Activated effector memory CD4-positive, alpha-beta T cell treated with Interleukin-2 at 50 U/mL for 16 hours (primary cell): Measurements from ENCODE around the gene CAP1.
A peak's percentile ranks its signal among the peaks of the same experiment; 100 is the strongest.
"Not testable (repeated sequence)": the region's sequence is repeated elsewhere in the genome, so short reads cannot be mapped to it uniquely, and the experiment has no call there.

Source experiments
- DNase-seq: peaks from one replicate; pipeline ENCODE4 v3.0.0-alpha.2; 2020

The CAP1 gene

DNA sequence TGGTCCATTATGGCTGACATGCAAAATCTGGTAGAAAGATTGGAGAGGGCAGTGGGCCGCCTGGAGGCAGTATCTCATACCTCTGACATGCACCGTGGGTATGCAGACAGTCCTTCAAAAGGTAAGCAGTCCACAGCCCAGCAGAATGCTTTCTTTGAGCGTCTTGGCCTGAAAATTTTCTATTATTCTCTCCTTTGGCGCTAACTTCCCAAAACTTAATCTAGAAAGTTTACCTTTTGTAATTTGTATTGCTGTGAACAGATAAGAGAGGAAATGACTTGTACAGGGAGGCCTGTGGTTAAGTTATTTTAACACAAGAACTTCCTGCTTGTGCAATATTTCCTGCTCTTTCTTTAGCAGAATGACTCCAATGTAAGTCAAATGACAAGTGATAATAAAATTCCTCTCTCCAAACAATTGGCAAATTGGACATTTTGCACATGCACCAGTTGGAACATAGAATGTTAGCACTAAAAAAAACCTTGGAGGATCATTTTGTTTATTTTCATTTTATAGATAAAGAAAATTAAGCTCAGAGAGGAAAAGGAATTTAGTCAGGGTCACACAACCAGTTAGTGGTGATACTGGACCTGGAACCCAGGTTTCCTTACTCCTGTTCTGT lies 18.9 kb downstream of the CAP1 start:
- no peak for DNase-seq

GRCh38 chr1:40059960-40060750 lies 19.6 kb downstream of the CAP1 start:
- DNase-seq, result no peak

GRCh38 chr1:40064797-40065499 lies 24.4 kb downstream of the CAP1 start:
- no peak for DNase-seq

DNA sequence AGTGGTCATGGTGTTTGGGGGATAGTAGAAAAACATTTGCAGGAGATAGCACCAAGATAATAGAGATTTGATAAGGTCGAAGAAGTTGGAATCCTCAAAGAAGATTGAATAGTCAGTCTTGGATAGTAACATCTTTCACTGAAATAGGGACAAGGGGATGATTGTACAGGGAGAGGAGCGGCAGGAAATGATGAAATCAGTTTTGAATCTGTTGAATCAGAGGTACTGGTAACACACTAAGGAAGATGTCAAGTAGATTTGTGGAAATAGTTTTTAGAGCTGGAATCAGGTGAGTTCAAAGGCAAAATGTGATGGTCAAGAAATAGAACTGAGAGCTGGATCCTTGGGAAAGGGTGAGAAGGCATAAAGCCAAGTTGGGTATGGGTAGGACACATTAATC lies 26.5 kb downstream of the CAP1 start:
- DNase-seq, result no peak

DNA sequence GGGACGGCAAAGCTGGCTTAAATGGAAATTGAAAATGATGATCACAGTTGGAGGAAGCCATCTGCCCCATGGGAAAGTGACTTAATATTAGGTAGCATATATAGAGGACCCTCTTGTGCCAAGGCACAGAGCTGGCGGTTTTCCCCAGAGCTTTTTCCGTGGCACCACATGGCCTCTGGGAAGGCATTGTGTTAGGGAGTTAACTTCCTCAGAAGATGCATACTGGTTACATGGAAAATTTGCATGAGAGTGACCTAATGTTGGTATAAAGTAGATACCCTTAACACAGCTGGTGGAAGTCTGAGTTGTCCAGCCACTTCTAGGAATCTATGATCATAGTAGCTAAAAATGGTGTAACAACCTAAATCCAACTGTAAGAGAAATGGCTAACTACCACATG lies 27.3 kb downstream of the CAP1 start:
- no peak for DNase-seq

- no peak for DNase-seq
Measured at GRCh38 chr1:40072142-40072541, 31.6 kb downstream of the CAP1 start.

DNA sequence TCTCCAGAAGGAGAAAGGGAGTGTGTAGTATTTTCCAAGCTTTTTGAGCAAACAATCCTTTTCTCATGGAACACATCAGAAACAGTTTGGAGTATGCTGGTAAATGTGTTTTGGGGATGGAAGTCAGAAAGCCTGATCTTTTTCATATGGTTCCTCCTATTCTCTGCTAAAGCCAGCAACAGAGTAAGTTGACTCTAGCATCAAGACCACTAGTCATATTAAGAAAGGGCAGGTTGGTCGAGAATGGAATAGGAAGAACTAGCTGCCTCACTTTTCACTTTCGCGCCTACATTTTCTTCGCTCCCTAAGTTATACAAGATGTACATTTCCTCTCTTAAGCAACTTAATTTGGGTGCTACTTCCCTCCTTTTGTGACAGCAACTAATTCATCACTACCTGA lies 32.5 kb downstream of the CAP1 start:
- DNase-seq, result no peak

- no peak for DNase-seq
Measured at GRCh38 chr1:40075266-40075665, 34.7 kb downstream of the CAP1 start.

DNA sequence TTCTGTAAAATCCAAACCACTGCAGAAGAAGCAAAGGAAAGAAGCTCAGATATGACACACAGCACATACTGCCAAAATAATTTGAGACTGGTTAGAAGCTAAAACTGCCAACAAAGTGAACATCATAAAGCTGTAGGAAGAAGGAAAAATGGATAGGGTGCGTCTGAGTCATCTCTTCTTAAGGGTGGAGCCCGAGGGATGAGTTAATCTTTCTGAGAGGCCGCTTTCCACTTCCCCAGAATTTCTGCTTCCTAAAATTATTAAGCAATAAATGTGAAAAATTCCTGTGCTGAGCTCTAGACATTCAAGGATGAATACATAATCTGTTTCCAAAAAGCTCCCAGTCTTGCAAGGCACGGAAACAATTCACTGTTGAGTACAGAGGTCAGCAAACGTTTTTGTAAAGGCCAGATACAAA lies 36.4 kb downstream of the CAP1 start:
- DNase-seq, result no peak

DNA sequence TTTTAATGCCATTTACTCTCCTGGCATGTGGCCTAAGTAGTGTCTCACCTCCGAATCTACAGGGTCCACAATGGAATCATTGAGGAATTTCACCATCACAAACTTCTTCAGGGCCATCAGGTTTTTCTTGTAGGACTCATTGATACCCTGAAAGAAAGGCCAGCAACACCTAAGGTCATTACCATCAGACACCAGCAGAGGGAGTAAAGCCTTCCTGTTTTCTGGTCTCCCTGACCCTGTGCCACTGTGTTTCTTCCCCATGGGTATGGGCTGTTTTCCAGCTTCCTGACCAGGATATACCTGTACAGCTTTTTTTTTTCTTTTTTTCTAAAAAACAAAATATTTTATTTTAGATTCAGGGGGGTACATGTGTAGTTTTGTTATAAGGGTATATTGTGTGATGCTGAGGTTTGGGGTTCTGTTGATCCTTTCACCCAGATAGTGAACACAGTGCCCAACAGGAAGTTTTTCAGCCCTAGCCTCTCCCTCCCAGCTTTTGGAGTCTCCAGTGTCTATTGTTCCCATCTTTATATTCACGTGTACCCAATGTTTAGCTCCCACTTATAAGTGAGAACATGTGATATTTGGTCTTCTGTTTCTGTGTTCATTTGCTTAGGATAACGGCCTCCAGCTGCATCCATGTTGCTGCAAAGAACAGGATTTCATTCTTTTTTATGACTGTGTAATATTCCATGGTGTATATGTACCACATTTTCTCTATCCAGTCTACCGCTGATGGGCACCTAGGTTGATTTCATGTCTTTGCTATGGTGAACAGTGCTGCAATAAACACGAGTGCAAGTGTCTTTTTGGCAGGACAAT lies 38.2 kb downstream of the CAP1 start:
- no peak for DNase-seq

GRCh38 chr1:40079774-40080400 lies 39.4 kb downstream of the CAP1 start:
- DNase-seq, result no peak

GRCh38 chr1:40081871-40082270 lies 41.3 kb downstream of the CAP1 start:
- no peak for DNase-seq

DNA sequence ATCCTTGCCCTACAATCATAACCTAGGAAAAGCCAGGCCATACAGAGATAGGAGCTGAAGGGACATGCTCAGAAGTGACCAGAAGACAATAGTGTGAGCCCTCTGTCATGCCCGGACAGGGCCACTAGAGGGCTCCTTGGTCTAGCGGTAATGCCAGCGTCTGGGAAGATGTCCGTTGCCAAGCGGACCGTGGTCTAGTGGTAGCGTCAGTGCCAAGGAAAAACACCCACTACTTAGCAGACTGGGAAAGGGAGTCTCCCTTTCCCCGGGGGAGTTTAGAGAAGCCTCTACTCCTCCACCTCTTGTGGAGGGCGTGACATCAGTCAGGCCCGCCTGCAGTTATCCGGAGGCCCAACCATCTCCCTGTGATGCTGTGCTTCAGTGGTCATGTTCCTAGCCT lies 44.2 kb downstream of the CAP1 start:
- DNase-seq, result not testable (repeated sequence)

DNA sequence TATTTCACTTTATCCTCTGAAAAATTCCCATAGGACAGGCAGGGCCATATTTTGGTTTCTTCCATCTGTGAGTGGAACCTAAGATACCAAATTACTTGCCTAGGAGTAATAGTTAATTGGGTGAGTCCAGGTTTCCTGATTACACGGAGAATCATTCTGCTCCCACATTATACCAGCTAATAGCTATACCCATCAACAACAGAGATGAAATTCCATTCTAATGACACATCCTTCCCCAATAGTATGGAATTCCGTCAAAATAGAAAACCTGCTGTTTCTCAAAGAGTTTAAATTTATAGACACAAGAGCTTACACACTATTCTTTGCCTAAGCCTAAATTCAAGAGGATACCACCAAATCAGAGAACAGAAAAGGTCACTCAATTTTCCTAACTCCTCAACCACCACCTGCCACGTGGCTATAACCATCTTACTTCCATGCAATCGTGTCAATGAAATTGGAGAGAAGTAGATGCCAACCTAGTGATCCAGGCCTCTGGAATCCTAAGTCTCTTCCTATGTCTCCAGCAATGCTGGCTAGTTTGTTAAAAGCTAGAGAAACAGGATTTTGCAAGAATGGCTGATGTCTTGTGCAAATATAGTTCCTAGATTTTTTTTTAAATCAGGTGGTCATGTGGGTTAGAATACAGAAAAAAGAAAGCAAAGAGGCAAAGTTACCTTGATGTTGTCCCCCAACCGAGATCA lies 50.3 kb downstream of the CAP1 start:
- DNase-seq, result no peak

DNA sequence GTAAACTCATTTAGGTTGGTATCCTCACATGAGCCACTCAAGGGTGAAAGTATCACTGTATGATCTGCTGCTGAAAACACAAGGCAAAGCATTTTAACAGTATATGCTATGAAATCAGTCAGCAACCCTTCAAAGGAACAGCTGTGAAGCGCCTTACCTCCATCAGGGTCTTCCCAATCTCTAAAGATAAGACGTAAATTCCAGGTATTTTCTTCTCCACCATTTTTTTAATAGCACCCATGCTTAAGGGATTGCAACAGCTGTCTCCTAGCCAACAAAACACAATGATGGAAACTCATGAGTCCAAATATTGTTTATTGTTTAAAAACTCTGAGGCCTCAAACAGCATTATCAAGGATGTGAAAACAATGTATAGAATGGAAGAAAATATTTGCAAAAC lies 51.7 kb downstream of the CAP1 start:
- DNase-seq, result no peak

DNA sequence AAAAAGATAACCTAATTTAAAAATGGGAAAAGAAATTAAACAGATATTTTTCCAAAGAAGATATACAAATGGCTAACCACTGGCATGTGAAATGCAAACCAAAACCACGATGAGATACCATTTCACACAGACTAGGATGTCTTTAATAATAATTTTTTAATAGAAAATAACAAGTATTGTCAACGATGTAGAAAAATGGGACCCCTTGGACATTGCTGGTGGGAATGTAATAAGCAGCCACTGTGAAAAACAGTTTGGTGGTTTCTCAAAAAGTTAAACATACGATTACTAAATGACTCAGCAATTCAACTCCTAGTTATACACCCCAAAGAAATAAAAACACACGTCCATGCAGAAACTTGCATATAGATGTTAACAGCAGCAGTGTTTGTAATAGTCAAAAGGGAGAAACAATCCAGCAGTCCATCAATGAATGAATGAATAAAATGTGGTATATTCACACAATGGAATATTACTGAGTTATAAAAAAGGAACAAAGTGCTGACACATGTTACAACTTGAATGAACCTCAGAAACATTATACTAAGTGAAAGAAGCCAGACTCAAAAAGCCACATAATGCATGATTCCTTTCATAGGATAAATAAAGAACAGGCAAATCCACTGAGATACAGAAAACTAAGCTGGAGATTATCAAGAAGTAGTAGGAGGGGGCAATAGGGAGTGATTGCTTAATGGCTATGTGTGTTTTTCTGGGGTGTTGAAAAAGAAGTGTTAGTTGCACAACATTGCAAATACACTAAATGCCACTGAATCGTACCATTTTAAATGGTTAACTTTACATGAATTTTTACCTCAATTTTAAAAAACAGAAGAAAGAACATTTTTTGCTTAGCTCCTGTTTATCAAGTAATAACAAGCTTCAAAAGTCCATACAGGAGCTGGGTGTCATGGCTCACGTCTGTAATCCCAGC lies 52.4 kb downstream of the CAP1 start:
- no peak for DNase-seq

DNA sequence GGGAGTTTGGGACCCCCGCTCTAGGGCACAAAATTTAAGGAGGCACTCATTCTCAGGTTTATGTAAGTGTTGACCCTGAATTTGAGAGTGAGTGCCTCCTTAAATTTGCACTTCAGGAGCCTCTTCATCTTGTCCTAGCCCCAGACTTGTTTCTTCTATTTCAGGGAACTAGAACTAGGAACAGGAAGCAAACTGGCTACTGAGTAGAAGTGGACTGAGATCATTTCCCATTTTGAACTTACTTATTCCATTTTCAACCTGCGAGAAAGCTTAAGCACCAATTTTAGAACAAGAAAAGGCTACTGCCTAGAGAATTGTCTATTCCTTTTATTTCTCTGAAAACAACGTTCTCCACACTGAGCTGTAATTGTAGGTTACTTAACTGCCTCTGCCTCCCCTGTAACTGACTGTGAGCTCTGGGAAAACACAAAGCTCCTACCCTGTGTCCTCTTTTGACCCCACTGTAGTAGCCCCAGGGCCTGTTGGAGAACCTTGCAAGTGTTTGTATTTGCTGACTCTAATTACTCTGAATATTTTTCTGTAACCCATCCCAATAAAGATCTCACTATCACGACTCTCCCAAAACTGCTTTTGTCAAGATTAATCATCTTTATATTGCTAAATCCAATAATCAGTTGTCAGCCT lies 54.1 kb downstream of the CAP1 start:
- no peak for DNase-seq

DNA sequence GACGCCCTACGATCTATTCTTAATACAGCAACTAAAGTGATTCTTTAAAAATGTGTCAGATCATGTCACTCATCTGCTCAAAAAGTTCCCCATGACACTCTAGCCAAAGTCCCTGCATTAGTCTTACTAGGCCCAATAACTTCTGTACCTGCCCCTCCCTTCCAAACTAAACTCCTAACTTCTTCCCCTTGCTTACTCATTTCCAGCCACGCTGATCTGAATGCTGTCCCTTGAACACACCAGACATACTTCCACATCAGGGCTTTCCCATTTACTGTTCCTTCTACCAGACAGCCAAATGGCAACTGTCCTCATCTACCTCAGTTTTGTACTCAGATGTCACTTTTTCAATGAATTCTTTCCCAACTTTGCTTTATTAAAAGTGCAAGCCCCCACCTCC lies 55.3 kb downstream of the CAP1 start:
- DNase-seq, result no peak

DNA sequence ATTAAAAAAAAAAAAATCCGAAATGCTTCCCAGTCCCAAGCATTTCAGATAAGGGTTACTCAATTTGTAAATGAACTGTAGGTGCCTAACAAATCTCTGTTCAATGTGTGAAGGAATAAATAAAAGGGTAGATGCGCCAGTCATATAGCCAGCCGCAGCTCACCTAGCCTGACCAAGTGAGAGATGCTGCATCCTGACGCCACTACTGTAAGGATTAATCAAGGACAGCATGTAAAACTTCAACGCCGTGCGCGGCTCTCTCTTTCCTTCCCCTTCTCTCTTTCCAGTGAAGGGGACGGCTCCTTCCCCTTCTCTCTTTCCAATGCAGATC lies 56.1 kb downstream of the CAP1 start:
- DNase-seq, result no peak

DNA sequence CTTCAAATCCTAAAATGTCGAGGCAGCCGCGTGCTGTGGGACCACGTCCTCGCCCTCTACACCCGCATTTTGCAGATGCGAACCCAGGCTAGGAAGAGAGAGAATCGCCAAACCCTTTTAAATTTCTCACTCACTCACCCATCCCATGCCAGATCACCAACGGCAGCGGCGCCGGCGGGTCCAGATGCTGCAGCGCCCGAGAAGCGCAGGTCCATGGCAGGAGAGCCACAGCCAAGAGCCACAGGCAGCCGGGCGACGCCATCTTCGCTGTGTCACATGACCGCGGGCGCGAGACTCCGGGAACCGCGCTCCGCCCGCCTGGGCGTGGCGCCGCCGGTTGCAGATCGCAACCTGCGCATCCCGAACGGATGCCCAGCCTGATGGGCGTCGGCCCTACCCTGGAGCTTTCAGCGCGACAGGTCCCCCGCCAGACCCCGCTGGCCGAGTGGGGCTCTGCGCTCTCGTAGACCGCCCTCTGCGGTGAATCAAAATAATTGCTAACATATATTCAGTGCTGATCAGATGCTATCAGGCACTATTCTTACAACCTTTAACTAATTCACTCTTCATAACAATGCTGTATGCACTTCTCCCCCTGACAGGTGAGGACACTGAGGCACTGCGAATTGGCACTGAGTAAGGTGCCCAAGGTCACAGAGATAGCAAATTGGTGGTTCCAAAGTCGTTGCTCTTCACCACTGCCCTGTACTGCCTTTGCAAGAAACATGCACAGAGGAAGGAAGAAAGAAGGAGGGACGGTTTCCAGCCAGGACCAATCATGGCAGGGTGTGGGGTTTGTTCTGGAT lies 56.7 kb downstream of the CAP1 start, which contains the start of gene PPT1:
Gene PPT1, minus strand, starts transcription at position 276 of the 806 bp plus-strand sequence. Its CDS starts 14 bp downstream, at position 262.
- DNase-seq, result peak; percentile 76
